ENCODE results near the gene SPTBN5.

DNA sequence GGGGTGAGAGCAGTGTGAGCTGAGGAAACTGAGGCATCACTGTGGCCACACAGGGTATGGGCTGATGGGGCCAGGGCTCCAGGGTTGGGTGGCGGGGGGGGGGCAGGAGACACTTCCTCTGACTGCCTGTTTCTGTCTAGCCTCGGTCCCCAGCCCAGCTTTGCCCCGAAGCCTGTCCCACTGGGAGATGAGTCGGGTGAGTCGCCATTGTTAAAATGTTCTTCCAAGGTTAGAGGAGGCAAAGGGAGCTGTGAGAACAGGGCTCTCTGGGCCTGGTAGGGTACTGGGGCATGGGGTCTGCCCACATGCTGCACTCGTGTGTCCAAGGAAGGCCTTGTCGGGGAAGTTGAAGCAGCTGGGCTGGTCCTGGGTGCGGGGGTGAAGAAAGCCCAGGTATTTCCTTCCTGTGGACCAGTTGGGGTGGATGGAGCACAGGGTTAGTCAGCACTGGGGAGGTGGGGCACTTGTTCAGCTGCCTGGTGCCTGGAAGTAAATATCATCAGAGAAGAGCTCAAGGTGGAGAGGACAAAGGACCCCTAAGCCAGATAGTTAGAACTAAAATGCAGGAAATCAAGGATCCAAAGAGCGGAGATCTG, 74.3 kb downstream of the SPTBN5 start:
- TF ChIP-seq POLR2A (IDR thresholded peaks at IDR 0.05; ENCODE audit: borderline replicate concordance, extremely low read depth, insufficient read depth, insufficient read length) (no peak), EZH2 (IDR thresholded peaks at IDR 0.05) (no peak), CTCF (IDR thresholded peaks at IDR 0.05 in 2 of 3, conservative IDR thresholded peaks at IDR 0.05 in 1 of 3; ENCODE audit: borderline replicate concordance in 1 of 3, insufficient read depth in 1 of 3, low read depth in 2 of 3, low read length in 2 of 3) (no peak), POLR2AphosphoS5 (IDR thresholded peaks at IDR 0.05; ENCODE audit: low read depth, low read length) (no peak), TCF7L2 (IDR thresholded peaks at IDR 0.05; ENCODE audit: borderline replicate concordance, extremely low read depth, insufficient read depth, insufficient read length) (no peak), ZNF274 (IDR thresholded peaks at IDR 0.05; ENCODE audit: low read depth, low read length) (no peak), YY1 (IDR thresholded peaks at IDR 0.05; ENCODE audit: extremely low read depth, insufficient replicate concordance, low read depth, low read length) (no peak), EZH2phosphoT487 (IDR thresholded peaks at IDR 0.05; ENCODE audit: borderline replicate concordance) (no peak), CEBPB (IDR thresholded peaks at IDR 0.05; ENCODE audit: low read depth) (no peak), FOSL1 (IDR thresholded peaks at IDR 0.05; ENCODE audit: low read depth) (no peak), SIN3A (IDR thresholded peaks at IDR 0.05; ENCODE audit: low read depth) (no peak)

Data from HCT116 (cell line).